ENCODE results near the gene PRR30. TPM values are rescaled to one million over a fixed set of nuclear protein-coding genes. Genes with fewer than 3 reads are reported as not detected.

PRR30 gene
- total and polyA plus RNA-seq, 2 donors (not counting 1 experiment from before 2014, with no cell fraction given) = not detected

DNA sequence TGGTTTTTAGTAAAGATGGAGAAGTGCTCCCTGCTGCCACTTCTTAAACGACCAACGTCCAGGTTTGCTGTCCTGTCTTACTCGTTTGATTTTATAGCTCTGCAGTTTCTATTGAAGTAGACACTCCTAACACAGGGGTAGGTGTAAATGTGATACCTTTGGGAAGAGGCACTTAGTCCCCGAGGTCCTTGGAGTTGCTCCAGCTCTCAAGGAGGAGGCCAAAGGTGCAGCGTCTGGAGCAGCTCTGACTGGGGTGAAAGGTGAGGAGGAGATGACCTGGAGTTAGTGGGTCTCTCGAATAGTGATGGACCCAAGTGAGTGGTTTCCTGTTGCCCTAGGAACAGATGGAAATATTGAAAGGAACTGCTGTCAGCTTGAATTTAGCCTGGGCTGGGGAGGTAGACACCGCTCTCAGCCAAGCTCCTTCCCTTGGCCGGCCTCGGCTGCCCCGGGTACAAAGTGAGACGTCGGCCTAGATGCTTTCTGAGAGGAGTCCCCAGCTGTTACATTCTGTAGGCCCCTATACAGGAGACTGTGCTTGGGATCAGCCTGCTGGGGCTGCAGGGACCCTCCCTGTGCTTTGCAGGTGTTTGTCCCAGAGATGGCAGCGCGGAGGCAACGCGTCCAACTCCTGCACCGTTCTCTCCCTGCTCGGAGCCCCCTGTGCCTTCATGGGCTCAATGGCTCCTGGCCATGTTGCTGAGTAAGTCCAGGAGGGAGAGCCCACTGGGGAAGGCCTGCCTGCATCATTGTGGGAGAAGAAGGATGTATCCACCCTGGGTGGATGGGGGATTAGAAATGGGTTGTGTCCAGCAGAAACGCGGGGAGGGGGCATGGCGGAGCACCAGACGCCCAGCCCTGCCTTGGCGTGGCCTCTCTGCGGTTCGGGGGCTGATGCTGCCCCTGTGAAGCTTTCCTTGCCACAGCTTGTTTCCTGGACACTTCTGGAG, 47.2 kb downstream of the PRR30 start:
- TF ChIP-seq, protein P1, sequence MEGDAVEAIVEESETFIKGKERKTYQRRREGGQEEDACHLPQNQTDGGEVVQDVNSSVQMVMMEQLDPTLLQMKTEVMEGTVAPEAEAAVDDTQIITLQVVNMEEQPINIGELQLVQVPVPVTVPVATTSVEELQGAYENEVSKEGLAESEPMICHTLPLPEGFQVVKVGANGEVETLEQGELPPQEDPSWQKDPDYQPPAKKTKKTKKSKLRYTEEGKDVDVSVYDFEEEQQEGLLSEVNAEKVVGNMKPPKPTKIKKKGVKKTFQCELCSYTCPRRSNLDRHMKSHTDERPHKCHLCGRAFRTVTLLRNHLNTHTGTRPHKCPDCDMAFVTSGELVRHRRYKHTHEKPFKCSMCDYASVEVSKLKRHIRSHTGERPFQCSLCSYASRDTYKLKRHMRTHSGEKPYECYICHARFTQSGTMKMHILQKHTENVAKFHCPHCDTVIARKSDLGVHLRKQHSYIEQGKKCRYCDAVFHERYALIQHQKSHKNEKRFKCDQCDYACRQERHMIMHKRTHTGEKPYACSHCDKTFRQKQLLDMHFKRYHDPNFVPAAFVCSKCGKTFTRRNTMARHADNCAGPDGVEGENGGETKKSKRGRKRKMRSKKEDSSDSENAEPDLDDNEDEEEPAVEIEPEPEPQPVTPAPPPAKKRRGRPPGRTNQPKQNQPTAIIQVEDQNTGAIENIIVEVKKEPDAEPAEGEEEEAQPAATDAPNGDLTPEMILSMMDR (IDR thresholded peaks at IDR 0.05) = no peak
- no peak for TF ChIP-seq EZH2 (IDR thresholded peaks at IDR 0.05; ENCODE audit: borderline replicate concordance, insufficient read depth, low read depth, low read length, poor library complexity, severe bottlenecking)
- no peaks in the 10 kb centered on the region for H3K27me3 ChIP-seq (replicated peaks in 1 of 4; ENCODE audit: control extremely low read depth in 1 of 4, control insufficient read depth in 3 of 4, insufficient read depth in 4 of 4, low read length in 3 of 4)
- no peak overlapping the region for H3K27ac ChIP-seq (ENCODE audit: low read length in 2 of 2)
- no peak overlapping the region for H3K4me2 ChIP-seq (replicated peaks; ENCODE audit: low read depth, low read length, poor library complexity, severe bottlenecking)
- POLR2A ChIA-PET = no interaction called here
- H3K9me3 Mint-ChIP-seq (ENCODE audit: insufficient read depth) = no peaks in the 10 kb centered on the region
- H3K9me3 ChIP-seq (ENCODE audit: control extremely low read depth in 1 of 3, control insufficient read depth in 2 of 3, insufficient read depth in 1 of 3, low read length in 2 of 3) = no peaks in the 10 kb centered on the region
- no peak overlapping the region for H2AFZ ChIP-seq (ENCODE audit: insufficient read depth, low read depth, low read length, poor library complexity, severe bottlenecking)
- H3K4me1 Mint-ChIP-seq = peaks cover 19% of the 10 kb centered on the region
- H3K4me1 ChIP-seq (ENCODE audit: control insufficient read depth in 2 of 2, insufficient read depth in 2 of 2, low read length in 2 of 2) = peaks cover 9 to 13% of the 10 kb centered on the region in 2 donors
- DNase-seq (no peak), ATAC-seq (ENCODE audit: low read depth) (no peak)
- H3K79me2 ChIP-seq (ENCODE audit: control insufficient read depth, insufficient read depth, low read length) = peaks cover 3% of the 10 kb centered on the region
- H3K9ac ChIP-seq (ENCODE audit: low read length) = no peak overlapping the region
- CTCF ChIA-PET = interaction anchor here (1.5 kb wide), 1 partner anchor 10 kb away, joined by 4 read pairs; no protein-coding TSS in a partner anchor
- no peak overlapping the region for H3K4me3 ChIP-seq (ENCODE audit: control extremely low read depth in 1 of 5, extremely low read depth in 1 of 5, insufficient read depth in 1 of 5, low read depth in 2 of 5, low read length in 4 of 5)
- H4K20me1 ChIP-seq (ENCODE audit: control insufficient read depth, insufficient read depth, low read length, poor library complexity, severe bottlenecking) = no peaks in the 10 kb centered on the region
- H3K27ac Mint-ChIP-seq = no peak overlapping the region
- no peaks in the 10 kb centered on the region for H3K27me3 Mint-ChIP-seq
- no peaks in the 10 kb centered on the region for H3K36me3 ChIP-seq (replicated peaks in 1 of 2; ENCODE audit: control extremely low read depth in 1 of 2, control insufficient read depth in 1 of 2, extremely low read depth in 1 of 2, insufficient read depth in 2 of 2, low read length in 1 of 2)
- WGBS (ENCODE audit: insufficient coverage) = 86% methylated on average over 18 of the region's 25 CpGs
- intact Hi-C loops (cut with micrococcal nuclease) = no loop called here
- no peak overlapping the region for H3K4me3 Mint-ChIP-seq
